Mesenchymal stem cell (in vitro differentiated cells and primary cell): ENCODE measurements around the gene POU2F2.

ENCODE experiments used
- DNase-seq: peaks from one replicate; pipeline ENCODE4 v3.0.0-alpha.2; 2013
- H2AFZ ChIP-seq: one replicate; pipeline ENCODE4 v1.6.1; 2013; ENCODE audit warnings: low read depth, mild to moderate bottlenecking, control low read depth, inconsistent platforms, low read length, moderate library complexity
- H2AK5ac ChIP-seq: 2 replicates; pipeline ENCODE4 v1.6.1; 2013; ENCODE audit warnings: low read length, moderate library complexity, mild to moderate bottlenecking, inconsistent platforms; ENCODE audit not compliant: severe bottlenecking
- H2BK120ac ChIP-seq: one replicate; pipeline ENCODE4 v1.6.1; 2013; ENCODE audit warnings: low read depth, mild to moderate bottlenecking, inconsistent platforms, low read length, moderate library complexity
- H2BK12ac ChIP-seq, 2 experiments: one replicate each; pipeline ENCODE4 v1.6.1; 2013; ENCODE audit warnings: inconsistent platforms in 2 of 2, low read length in 2 of 2, mild to moderate bottlenecking in 2 of 2, moderate library complexity in 2 of 2, control low read depth in 1 of 2
- H2BK15ac ChIP-seq: one replicate; pipeline ENCODE4 v1.6.1; 2013; ENCODE audit warnings: mild to moderate bottlenecking, low read depth, inconsistent platforms; ENCODE audit not compliant: poor library complexity, severe bottlenecking
- H2BK5ac ChIP-seq: 2 replicates; pipeline ENCODE4 v1.6.1; 2013; ENCODE audit warnings: low read depth, mild to moderate bottlenecking, low read length, control low read depth, inconsistent platforms; ENCODE audit not compliant: poor library complexity, severe bottlenecking
- H3K14ac ChIP-seq, 2 experiments: one replicate each; pipeline ENCODE4 v1.6.1; 2013; ENCODE audit warnings: inconsistent platforms in 2 of 2, low read length in 2 of 2, control low read depth in 1 of 2, mild to moderate bottlenecking in 1 of 2, moderate library complexity in 1 of 2
- H3K18ac ChIP-seq, 2 experiments: one replicate each; pipeline ENCODE4 v1.6.1; 2013; ENCODE audit warnings: inconsistent platforms in 2 of 2, low read length in 2 of 2, control low read depth in 1 of 2, low read depth in 1 of 2, mild to moderate bottlenecking in 1 of 2
- H3K23ac ChIP-seq, 2 experiments: one replicate each; pipeline ENCODE4 v1.6.1; 2013; ENCODE audit warnings: inconsistent platforms in 2 of 2, low read length in 2 of 2, mild to moderate bottlenecking in 2 of 2, moderate library complexity in 2 of 2, control low read depth in 1 of 2
- H3K27ac ChIP-seq: 2 replicates; pipeline ENCODE4 v1.5.1; 2013; ENCODE audit warnings: mild to moderate bottlenecking, moderate library complexity, low read length, control low read depth, inconsistent platforms; ENCODE audit not compliant: poor library complexity, severe bottlenecking
- H3K27me3 ChIP-seq, 2 experiments: 2 replicates each; pipeline versions ENCODE4 v1.6.1 to v1.7.0; 2013; ENCODE audit warnings: low read length in 2 of 2, mild to moderate bottlenecking in 2 of 2, moderate library complexity in 2 of 2, control low read depth in 1 of 2, inconsistent platforms in 1 of 2; ENCODE audit not compliant: control insufficient read depth in 1 of 2, insufficient read depth in 1 of 2
- H3K36me3 ChIP-seq, 2 experiments: 2 replicates each; pipeline versions ENCODE4 v1.6.1 to v1.7.0; 2013; ENCODE audit warnings: low read length in 2 of 2, control low read depth in 1 of 2, inconsistent platforms in 1 of 2, low read depth in 1 of 2, mild to moderate bottlenecking in 1 of 2; ENCODE audit not compliant: insufficient read depth in 2 of 2, control insufficient read depth in 1 of 2
- H3K4ac ChIP-seq, 2 experiments: one replicate each; pipeline ENCODE4 v1.6.1; 2013; ENCODE audit warnings: inconsistent platforms in 2 of 2, low read length in 2 of 2, mild to moderate bottlenecking in 2 of 2, moderate library complexity in 2 of 2, control low read depth in 1 of 2, low read depth in 1 of 2
- H3K4me1 ChIP-seq: 2 replicates; pipeline ENCODE4 v1.6.1; 2013; ENCODE audit warnings: low read depth, low read length, control low read depth; ENCODE audit not compliant: control insufficient read depth, insufficient read depth
- H3K4me2 ChIP-seq: 2 replicates; pipeline ENCODE4 v1.6.1; 2013; ENCODE audit warnings: low read length, mild to moderate bottlenecking, inconsistent platforms; ENCODE audit not compliant: poor library complexity, severe bottlenecking
- H3K4me3 ChIP-seq, 2 experiments: 2 replicates each; pipeline versions ENCODE4 v1.5.1 to v1.7.0; 2013; ENCODE audit warnings: low read length in 2 of 2, mild to moderate bottlenecking in 2 of 2, control low read depth in 1 of 2, low read depth in 1 of 2; ENCODE audit not compliant: insufficient read depth in 1 of 2
- H3K79me1 ChIP-seq: replicated peaks from 2 replicates; pipeline ENCODE4 v1.6.1; 2013; ENCODE audit warnings: mild to moderate bottlenecking, control low read depth, low read length, inconsistent platforms; ENCODE audit not compliant: poor library complexity, severe bottlenecking
- H3K9ac ChIP-seq: 2 replicates; pipeline ENCODE4 v1.7.0; 2013; ENCODE audit warnings: mild to moderate bottlenecking, low read length, moderate library complexity
- H3K9me3 ChIP-seq: 2 replicates; pipeline ENCODE4 v1.7.0; 2013; ENCODE audit warnings: mild to moderate bottlenecking, low read length; ENCODE audit not compliant: control insufficient read depth
- H4K8ac ChIP-seq: one replicate; pipeline ENCODE4 v1.6.1; 2013; ENCODE audit warnings: inconsistent platforms, mild to moderate bottlenecking, low read length, moderate library complexity
- H4K91ac ChIP-seq: one replicate; pipeline ENCODE4 v1.6.1; 2013; ENCODE audit warnings: mild to moderate bottlenecking, low read length, inconsistent platforms
- WGBS: methylation state at CpG from one replicate; pipeline ENCODE4 v1.1.7; 2013; ENCODE audit warnings: mixed read lengths; 5-methylcytosine and 5-hydroxymethylcytosine counted together

The POU2F2 gene

DNA sequence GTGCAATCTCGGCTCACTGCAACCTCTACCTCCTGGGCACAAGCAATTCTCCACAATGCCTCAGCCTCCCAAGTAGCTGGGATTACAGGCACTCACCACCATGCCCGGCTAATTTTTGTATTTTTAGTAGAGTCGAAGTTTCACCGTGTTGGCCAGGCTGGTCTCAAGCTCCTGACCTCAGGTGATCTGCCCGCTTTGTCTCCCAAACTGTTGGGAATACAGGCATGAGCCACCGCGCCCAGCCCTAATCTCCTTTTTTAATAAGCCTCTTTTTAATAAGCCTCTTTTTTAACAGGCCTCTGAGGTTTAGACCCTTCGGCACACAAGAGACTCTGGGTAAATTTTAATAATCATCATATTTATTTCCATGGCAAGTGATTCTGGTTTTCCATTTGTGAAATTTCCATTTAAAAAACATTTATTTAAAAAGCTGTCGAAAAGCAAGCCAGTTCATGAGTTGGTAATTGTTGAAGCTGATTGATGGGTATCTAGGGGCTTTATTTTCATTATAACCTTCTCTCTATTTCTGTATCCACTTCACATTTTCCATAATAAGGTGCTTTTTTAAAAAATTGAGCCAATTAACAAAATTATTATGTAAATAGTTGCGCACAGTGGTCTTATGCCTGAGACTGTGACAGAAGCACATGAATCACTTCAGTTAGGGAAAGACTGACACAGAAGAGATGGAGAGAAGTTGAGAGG, 11.8 kb downstream of the POU2F2 start:
- 98% methylated on average over 6 of the region's 10 CpGs for WGBS
- no peak overlapping the region for H3K4me3 ChIP-seq

DNA sequence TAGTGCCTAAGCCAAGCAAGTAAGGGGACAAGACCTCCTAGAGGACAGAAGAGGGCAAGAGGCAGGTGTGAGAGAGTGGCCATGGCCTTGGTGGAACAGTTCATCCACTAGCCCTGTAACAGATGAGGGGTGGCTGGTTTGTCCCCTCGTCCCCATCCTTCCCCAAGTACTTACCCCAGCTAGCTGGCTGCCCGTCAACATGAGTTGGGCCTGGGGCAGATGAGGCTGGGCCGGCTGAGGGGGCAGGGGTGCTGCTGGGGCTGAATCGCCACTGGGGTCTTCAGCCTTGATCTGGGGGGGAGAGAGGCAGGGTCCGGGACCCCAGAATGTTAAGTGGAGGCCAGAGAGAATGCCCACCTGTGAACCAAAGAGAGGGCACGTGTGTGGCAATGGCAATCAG, 15.2 kb downstream of the POU2F2 start:
- no peaks in the 10 kb centered on the region for H3K27me3 ChIP-seq
- H2BK15ac ChIP-seq: no peak overlapping the region
- no peak overlapping the region for H3K4me3 ChIP-seq
- DNase-seq: no peak
- no peak overlapping the region for H3K23ac ChIP-seq
- 98% methylated on average over 5 of the region's 6 CpGs for WGBS
- no peak overlapping the region for H3K9ac ChIP-seq
- no peak overlapping the region for H4K8ac ChIP-seq
- no peak overlapping the region for H2AFZ ChIP-seq
- no peak overlapping the region for H3K18ac ChIP-seq
- H2AK5ac ChIP-seq: no peak overlapping the region
- peak overlapping the region; percentile 37 for H4K91ac ChIP-seq
- no peak overlapping the region for H2BK5ac ChIP-seq
- H3K79me1 ChIP-seq: peaks cover 2% of the 10 kb centered on the region
- H3K4me2 ChIP-seq: no peak overlapping the region
- H3K9me3 ChIP-seq: no peaks in the 10 kb centered on the region
- H3K27ac ChIP-seq: no peak overlapping the region
- no peak overlapping the region for H3K14ac ChIP-seq
- peak overlapping the region; percentile 3 for H2BK120ac ChIP-seq
- peaks cover 38% of the 10 kb centered on the region for H3K4me1 ChIP-seq
- H3K36me3 ChIP-seq: peaks cover 12 to 37% of the 10 kb centered on the region in 2 experiments
- peak overlapping the region in 1 of 2 experiments; percentile 3 for H2BK12ac ChIP-seq
- H3K4ac ChIP-seq: no peak overlapping the region

More for the DNA sequence above, 11.8 kb downstream of the POU2F2 start:
- Histone ChIP-seq H3K27me3 (no peaks in the 10 kb centered on the region), H2AFZ (no peak overlapping the region), H3K23ac (no peak overlapping the region), H4K8ac (no peak overlapping the region), H3K79me1 (peaks cover 3% of the 10 kb centered on the region), H3K36me3 (peaks cover 12 to 34% of the 10 kb centered on the region in 2 experiments), H2BK120ac (no peak overlapping the region), H3K4me2 (no peak overlapping the region), H2BK12ac (peak overlapping the region; percentile 88 to 89), H3K9ac (peak overlapping the region; percentile 24), H3K27ac (peak overlapping the region; percentile 87), H3K18ac (no peak overlapping the region), H3K9me3 (no peaks in the 10 kb centered on the region), H3K4ac (peak overlapping the region in 1 of 2 experiments; percentile 24), H2AK5ac (peak overlapping the region; percentile 96), H3K4me1 (peaks cover 22% of the 10 kb centered on the region), H2BK15ac (no peak overlapping the region), H4K91ac (peak overlapping the region; percentile 96), H2BK5ac (no peak overlapping the region), H3K14ac (no peak overlapping the region)
- no peak for DNase-seq

DNA sequence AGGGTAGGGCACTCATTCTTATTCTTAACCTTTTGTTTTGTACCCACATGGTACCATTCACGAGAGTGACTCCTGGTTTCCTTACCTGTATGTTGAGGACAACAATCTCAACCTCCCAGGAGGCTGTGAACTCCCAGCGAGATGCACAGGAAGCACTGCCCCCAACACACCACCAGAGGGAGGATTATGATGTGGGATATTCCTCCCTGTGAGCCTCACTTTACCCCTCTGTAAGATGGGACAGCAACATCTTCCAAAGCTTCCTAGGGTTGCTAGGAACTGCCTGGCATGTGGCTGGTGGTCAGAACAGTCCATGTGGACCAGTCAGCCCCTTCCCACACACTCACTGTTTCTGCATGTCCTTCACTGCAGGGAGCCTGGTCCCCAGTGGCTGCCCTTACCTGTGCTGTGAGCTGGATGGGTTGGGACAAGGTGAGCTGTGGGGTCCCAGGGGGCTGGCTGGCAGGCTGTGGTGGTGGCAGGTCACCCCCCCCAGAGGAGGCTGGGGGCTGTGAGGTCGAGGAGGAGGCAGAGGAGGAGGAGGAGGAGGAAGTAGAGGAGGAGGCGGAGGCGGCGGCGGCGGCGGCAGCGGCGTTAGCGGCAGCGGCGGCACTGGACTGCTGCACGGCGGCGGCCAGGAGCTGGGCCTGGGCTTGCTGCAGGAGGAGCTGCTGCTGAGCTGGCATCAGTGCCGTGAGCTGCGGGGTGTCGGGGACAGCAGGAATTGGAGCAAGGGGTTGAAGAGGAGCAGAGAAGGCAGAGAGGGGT, 15.8 kb downstream of the POU2F2 start:
- Histone ChIP-seq H3K18ac (no peak overlapping the region), H3K27ac (no peak overlapping the region), H3K27me3 (no peaks in the 10 kb centered on the region), H2BK120ac (peak overlapping the region; percentile 3), H3K4me3 (no peak overlapping the region), H2BK5ac (no peak overlapping the region), H3K9ac (no peak overlapping the region), H2BK15ac (no peak overlapping the region), H3K14ac (no peak overlapping the region), H3K23ac (no peak overlapping the region), H2AK5ac (no peak overlapping the region), H4K8ac (no peak overlapping the region), H3K36me3 (peaks cover 12 to 37% of the 10 kb centered on the region in 2 experiments), H3K9me3 (no peaks in the 10 kb centered on the region), H2BK12ac (peak overlapping the region in 1 of 2 experiments; percentile 3), H2AFZ (no peak overlapping the region), H4K91ac (peak overlapping the region; percentile 52), H3K4ac (no peak overlapping the region), H3K79me1 (peaks cover 2% of the 10 kb centered on the region), H3K4me1 (peaks cover 36% of the 10 kb centered on the region), H3K4me2 (no peak overlapping the region)
- DNase-seq: no peak
- WGBS: 93% methylated on average over 20 of the region's 20 CpGs

DNA sequence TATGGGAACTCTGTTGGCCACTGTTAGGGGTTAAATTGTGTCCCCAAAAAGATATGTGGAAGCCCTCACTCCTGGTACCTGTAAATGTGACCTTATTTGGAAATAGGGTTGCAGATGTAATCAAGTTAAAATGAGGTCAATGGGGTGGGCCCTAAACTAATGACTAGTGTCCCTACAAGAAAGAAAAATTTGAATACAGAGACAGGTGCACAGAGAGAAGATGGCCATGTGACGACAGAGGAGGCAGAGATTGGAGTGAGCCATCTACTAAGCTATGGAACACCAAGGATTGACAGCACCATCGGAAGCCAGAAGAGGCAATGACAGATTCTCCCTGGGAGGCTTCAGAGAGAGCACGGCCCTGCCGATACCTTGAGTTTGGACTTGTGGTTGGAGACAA, 16.5 kb downstream of the POU2F2 start:
- Histone ChIP-seq H2AK5ac (peak overlapping the region; percentile 3), H3K4me3 (no peak overlapping the region), H3K9ac (no peak overlapping the region), H3K9me3 (no peaks in the 10 kb centered on the region), H4K91ac (no peak overlapping the region), H2BK12ac (no peak overlapping the region), H3K4me2 (no peak overlapping the region), H2BK15ac (no peak overlapping the region), H3K27ac (no peak overlapping the region), H3K18ac (no peak overlapping the region), H2BK5ac (no peak overlapping the region), H3K14ac (no peak overlapping the region), H3K4me1 (peaks cover 32% of the 10 kb centered on the region), H2BK120ac (no peak overlapping the region), H3K23ac (no peak overlapping the region), H2AFZ (no peak overlapping the region), H3K4ac (no peak overlapping the region), H3K79me1 (peaks cover 2% of the 10 kb centered on the region), H3K27me3 (no peaks in the 10 kb centered on the region), H4K8ac (no peak overlapping the region), H3K36me3 (peaks cover 12 to 38% of the 10 kb centered on the region in 2 experiments)
- 93% methylated on average over 4 of the region's 4 CpGs for WGBS
- DNase-seq: no peak
